Nephron progenitor cell (in vitro differentiated cells): ENCODE data around the gene BABAM2.

Experiments used
- DNase-seq: peaks from one replicate; pipeline ENCODE4 v3.0.0; 2021
- H3K27ac Mint-ChIP-seq: 2 replicates; pipeline ENCODE4 v1.8.0; 2021; ENCODE audit warnings: mild to moderate bottlenecking, moderate library complexity, mixed read lengths
- H3K27me3 Mint-ChIP-seq: 2 replicates; pipeline ENCODE4 v1.8.0; 2021; ENCODE audit warnings: mild to moderate bottlenecking, low read depth, mixed read lengths; ENCODE audit not compliant: poor library complexity
- H3K36me3 Mint-ChIP-seq: 2 replicates; pipeline ENCODE4 v1.8.0; 2021; ENCODE audit warnings: low read depth, mixed read lengths
- H3K4me1 Mint-ChIP-seq: 2 replicates; pipeline ENCODE4 v1.8.0; 2021; ENCODE audit warnings: mixed read lengths
- H3K4me3 Mint-ChIP-seq: 2 replicates; pipeline ENCODE4 v1.8.0; 2021; ENCODE audit warnings: mild to moderate bottlenecking, moderate library complexity, mixed read lengths
- H3K9me3 Mint-ChIP-seq: 2 replicates; pipeline ENCODE4 v1.8.0; 2021; ENCODE audit warnings: mild to moderate bottlenecking, moderate library complexity, mixed read lengths
- TF ChIP-seq, protein P1 (sequence below): fragments of 200-600 bp; sonication (generic); IDR thresholded peaks from 2 replicates; pipeline ENCODE4 v1.5.0; 2021; ENCODE audit warnings: antibody characterized with exemption

Gene BABAM2

DNA sequence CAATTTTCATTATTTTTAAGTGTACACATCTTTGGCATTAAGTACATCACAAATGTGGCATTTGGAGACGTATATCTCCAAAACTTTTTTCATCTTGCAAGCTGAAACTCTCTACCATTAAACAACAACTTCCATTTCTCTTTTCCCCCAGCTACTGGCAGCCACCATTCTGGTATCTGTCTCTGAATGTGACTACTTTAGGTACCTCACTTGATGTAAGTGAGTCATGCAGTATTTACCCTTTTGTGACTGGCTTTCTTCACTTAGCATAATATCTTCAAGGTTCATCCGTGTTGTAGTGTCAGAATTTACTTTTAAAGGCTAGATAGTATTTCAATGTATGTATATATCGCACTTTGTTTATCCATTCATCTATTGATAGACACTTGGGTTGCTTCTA, 17.0 kb downstream of the BABAM2 start:
- DNase-seq = no peak
- H3K4me1 Mint-ChIP-seq = no peaks in the 10 kb centered on the region
- H3K4me3 Mint-ChIP-seq = no peak overlapping the region
- H3K27me3 Mint-ChIP-seq = peaks cover 2% of the 10 kb centered on the region
- TF ChIP-seq, protein P1, sequence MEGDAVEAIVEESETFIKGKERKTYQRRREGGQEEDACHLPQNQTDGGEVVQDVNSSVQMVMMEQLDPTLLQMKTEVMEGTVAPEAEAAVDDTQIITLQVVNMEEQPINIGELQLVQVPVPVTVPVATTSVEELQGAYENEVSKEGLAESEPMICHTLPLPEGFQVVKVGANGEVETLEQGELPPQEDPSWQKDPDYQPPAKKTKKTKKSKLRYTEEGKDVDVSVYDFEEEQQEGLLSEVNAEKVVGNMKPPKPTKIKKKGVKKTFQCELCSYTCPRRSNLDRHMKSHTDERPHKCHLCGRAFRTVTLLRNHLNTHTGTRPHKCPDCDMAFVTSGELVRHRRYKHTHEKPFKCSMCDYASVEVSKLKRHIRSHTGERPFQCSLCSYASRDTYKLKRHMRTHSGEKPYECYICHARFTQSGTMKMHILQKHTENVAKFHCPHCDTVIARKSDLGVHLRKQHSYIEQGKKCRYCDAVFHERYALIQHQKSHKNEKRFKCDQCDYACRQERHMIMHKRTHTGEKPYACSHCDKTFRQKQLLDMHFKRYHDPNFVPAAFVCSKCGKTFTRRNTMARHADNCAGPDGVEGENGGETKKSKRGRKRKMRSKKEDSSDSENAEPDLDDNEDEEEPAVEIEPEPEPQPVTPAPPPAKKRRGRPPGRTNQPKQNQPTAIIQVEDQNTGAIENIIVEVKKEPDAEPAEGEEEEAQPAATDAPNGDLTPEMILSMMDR = no peak
- H3K27ac Mint-ChIP-seq = no peak overlapping the region
- peaks cover 30% of the 10 kb centered on the region for H3K36me3 Mint-ChIP-seq
- no peaks in the 10 kb centered on the region for H3K9me3 Mint-ChIP-seq

DNA sequence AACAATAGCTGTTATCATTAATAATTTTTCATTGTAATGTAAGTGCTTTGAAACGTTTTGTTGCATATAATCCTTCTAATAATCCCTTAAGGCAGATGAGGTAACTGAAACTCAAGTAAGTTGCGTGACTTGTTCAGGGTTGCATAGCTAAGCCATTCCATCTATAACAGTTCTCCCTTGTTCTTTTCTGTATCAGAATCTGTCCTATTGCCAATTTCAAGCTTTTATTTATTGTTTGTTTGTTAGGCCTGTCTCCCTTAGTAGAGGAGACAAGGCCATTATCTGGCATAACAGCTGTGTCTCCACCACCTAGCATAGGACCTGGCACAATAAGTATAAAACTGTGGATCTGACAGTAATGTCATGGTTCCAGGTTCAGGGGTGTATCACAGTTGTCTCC, 19.4 kb downstream of the BABAM2 start:
- Mint-ChIP-seq H3K27ac (no peak overlapping the region), H3K27me3 (peaks cover 2% of the 10 kb centered on the region), H3K9me3 (no peaks in the 10 kb centered on the region), H3K4me3 (no peak overlapping the region), H3K36me3 (peaks cover 12% of the 10 kb centered on the region), H3K4me1 (no peaks in the 10 kb centered on the region)
- no peak for DNase-seq
- TF ChIP-seq, protein P1 = no peak

DNA sequence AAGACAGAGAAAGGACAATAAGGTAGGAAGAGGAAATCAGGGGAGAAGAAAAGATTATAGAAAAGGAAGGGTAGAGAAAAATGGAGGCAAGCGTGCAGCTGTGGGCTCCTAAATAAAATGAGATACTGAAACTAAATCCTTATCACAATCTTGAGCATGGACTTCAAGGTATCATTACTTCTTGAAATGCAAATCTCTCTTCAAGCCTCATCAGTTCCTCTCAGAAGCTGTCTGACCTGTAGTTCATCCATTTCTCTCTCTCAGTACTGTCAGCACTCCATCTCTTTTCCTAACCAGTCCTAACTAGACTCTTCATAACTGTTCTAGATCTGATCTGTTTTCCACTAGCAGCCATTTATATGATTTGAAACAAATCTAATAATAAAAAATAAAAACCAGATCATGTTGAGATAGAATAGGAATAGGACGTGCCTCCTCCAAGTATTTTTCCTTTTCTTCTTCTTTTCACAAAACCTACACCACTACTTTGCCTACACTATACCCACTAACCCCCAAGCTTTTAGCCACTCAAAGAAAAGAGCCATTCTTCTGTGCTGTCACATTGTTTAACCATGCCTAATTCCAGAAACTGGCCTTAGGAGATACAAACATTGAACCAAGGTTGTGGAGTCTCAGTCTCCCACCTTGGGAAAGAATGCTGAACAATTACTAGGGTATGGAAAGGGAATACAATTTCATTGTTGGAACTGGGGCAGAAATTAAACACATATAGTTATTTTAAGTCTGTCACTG, 21.1 kb downstream of the BABAM2 start:
- Mint-ChIP-seq H3K27ac (no peak overlapping the region), H3K27me3 (peaks cover 2% of the 10 kb centered on the region), H3K36me3 (peaks cover 9% of the 10 kb centered on the region), H3K9me3 (no peaks in the 10 kb centered on the region), H3K4me3 (no peak overlapping the region), H3K4me1 (no peaks in the 10 kb centered on the region)
- TF ChIP-seq, protein P1 = no peak
- no peak for DNase-seq

DNA sequence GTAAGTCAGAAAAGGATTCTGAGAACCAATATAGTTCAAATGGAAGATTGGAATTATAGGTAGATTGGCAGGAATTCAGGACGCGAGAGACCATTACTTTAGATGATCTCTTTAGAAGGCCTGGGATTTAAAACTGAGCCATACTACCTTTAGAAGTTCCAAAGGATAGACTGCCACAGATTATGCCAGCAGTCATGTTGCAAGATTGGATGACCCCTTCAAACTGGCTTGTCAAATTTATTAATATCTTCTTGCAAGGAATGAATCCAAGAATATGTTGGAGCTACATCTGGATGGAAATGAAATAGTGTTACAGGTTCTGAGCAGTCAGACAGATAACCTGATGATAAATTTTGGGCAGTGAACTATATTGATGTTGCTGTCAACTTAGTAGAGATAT, 22.0 kb downstream of the BABAM2 start:
- Mint-ChIP-seq H3K27me3 (peaks cover 2% of the 10 kb centered on the region), H3K9me3 (no peaks in the 10 kb centered on the region)

DNA sequence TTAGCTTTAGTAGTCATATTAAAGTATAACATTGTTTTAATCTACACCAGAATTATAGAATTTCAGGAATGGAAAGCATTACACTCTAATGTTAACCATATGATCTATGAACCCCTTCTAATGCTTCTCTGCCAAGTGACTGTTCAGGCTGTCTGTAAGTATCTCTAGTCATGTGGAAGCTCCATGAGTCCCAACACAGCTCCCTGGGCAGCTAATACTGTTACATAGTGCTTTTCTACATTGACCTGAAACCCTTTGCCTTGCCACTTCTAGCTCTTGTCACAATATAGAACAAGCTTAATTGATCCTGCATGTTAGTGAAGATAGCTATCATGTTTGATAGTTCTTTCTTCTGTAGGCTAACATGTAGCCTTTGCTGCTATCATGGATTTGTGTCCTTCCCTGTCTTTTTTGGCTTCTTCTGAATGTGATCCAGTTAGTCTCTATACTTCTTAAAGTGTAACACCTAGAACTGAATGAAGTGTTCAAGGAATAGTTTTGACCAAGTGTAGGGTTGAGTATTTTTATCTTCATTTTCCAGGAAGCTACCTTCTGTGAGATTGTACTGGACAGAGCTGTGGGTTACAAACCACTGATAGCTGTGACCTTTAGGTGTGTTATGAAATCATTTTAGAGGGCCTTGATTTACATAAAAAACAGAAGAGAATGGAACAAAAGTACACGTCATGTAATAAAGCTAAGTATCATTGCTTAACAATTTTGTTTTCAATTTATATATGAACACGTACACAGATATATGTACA, 23.7 kb downstream of the BABAM2 start:
- no peak overlapping the region for H3K27ac Mint-ChIP-seq
- no peak for DNase-seq
- peaks cover 2% of the 10 kb centered on the region for H3K27me3 Mint-ChIP-seq
- no peaks in the 10 kb centered on the region for H3K9me3 Mint-ChIP-seq
- peaks cover 4% of the 10 kb centered on the region for H3K36me3 Mint-ChIP-seq
- TF ChIP-seq, protein P1 = no peak
- H3K4me1 Mint-ChIP-seq = no peaks in the 10 kb centered on the region
- H3K4me3 Mint-ChIP-seq = no peak overlapping the region

More for the DNA sequence above, 22.0 kb downstream of the BABAM2 start:
- Mint-ChIP-seq H3K36me3 (peaks cover 7% of the 10 kb centered on the region), H3K27ac (no peak overlapping the region), H3K4me3 (no peak overlapping the region), H3K4me1 (no peaks in the 10 kb centered on the region)
- TF ChIP-seq, protein P1 = no peak
- no peak for DNase-seq
